ENCODE measurements around the gene SRD5A2. TPM values are rescaled to one million over a fixed set of nuclear protein-coding genes. Genes with fewer than 3 reads are reported as not detected.

The SRD5A2 gene
- total RNA-seq, 1 experiment from 2014 or later = not detected

DNA sequence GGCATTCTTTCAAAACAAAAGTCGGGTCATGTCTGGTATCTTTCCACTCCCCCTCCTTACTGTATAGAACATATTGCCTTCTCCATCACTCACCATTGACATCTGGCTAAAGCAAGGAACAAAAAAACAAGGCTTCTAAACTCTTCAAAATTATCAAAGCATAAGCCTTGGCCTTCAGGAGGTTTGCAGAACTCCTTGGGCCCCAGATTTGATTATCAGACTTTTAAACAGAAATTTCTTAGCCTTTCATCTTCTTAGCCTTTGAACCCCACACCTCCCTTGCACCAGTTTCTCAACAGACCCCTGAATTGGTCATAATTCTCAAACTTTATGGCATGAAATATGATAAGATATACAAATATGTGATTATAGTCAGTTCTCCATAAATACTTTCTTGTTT lies 106.4 kb downstream of the SRD5A2 start:
- no peak overlapping the region for H3K9ac ChIP-seq (ENCODE audit: low read length)
- no peak for ATAC-seq
- H4K20me1 ChIP-seq (ENCODE audit: insufficient read depth) = no peaks in the 10 kb centered on the region
- H2AFZ ChIP-seq (ENCODE audit: low read depth, low read length, poor library complexity, severe bottlenecking) = no peak overlapping the region
- no peak overlapping the region for H3K4me2 ChIP-seq (ENCODE audit: low read length)
- TF ChIP-seq, protein P1, sequence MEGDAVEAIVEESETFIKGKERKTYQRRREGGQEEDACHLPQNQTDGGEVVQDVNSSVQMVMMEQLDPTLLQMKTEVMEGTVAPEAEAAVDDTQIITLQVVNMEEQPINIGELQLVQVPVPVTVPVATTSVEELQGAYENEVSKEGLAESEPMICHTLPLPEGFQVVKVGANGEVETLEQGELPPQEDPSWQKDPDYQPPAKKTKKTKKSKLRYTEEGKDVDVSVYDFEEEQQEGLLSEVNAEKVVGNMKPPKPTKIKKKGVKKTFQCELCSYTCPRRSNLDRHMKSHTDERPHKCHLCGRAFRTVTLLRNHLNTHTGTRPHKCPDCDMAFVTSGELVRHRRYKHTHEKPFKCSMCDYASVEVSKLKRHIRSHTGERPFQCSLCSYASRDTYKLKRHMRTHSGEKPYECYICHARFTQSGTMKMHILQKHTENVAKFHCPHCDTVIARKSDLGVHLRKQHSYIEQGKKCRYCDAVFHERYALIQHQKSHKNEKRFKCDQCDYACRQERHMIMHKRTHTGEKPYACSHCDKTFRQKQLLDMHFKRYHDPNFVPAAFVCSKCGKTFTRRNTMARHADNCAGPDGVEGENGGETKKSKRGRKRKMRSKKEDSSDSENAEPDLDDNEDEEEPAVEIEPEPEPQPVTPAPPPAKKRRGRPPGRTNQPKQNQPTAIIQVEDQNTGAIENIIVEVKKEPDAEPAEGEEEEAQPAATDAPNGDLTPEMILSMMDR (IDR thresholded peaks at IDR 0.05 in 2 of 3, conservative IDR thresholded peaks at IDR 0.05 in 1 of 3; ENCODE audit: borderline replicate concordance in 1 of 3, insufficient read depth in 1 of 3, low read depth in 2 of 3, low read length in 2 of 3) = no peak
- TF ChIP-seq, protein P2, sequence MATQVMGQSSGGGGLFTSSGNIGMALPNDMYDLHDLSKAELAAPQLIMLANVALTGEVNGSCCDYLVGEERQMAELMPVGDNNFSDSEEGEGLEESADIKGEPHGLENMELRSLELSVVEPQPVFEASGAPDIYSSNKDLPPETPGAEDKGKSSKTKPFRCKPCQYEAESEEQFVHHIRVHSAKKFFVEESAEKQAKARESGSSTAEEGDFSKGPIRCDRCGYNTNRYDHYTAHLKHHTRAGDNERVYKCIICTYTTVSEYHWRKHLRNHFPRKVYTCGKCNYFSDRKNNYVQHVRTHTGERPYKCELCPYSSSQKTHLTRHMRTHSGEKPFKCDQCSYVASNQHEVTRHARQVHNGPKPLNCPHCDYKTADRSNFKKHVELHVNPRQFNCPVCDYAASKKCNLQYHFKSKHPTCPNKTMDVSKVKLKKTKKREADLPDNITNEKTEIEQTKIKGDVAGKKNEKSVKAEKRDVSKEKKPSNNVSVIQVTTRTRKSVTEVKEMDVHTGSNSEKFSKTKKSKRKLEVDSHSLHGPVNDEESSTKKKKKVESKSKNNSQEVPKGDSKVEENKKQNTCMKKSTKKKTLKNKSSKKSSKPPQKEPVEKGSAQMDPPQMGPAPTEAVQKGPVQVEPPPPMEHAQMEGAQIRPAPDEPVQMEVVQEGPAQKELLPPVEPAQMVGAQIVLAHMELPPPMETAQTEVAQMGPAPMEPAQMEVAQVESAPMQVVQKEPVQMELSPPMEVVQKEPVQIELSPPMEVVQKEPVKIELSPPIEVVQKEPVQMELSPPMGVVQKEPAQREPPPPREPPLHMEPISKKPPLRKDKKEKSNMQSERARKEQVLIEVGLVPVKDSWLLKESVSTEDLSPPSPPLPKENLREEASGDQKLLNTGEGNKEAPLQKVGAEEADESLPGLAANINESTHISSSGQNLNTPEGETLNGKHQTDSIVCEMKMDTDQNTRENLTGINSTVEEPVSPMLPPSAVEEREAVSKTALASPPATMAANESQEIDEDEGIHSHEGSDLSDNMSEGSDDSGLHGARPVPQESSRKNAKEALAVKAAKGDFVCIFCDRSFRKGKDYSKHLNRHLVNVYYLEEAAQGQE (IDR thresholded peaks at IDR 0.05; ENCODE audit: low read depth) = no peak
- TF ChIP-seq, protein P3, sequence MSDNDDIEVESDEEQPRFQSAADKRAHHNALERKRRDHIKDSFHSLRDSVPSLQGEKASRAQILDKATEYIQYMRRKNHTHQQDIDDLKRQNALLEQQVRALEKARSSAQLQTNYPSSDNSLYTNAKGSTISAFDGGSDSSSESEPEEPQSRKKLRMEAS (IDR thresholded peaks at IDR 0.05) = no peak
- TF ChIP-seq EZH2phosphoT487 (IDR thresholded peaks at IDR 0.05; ENCODE audit: borderline replicate concordance) (no peak), SRF (IDR thresholded peaks at IDR 0.05; ENCODE audit: low read depth) (no peak), POLR2A (IDR thresholded peaks at IDR 0.05; ENCODE audit: borderline replicate concordance, extremely low read depth, insufficient read depth, insufficient read length) (no peak), CEBPB (IDR thresholded peaks at IDR 0.05; ENCODE audit: low read depth) (no peak), JUND (IDR thresholded peaks at IDR 0.05) (no peak), ZFX (IDR thresholded peaks at IDR 0.05) (no peak), POLR2AphosphoS5 (IDR thresholded peaks at IDR 0.05; ENCODE audit: low read depth, low read length) (no peak), CBX3 (IDR thresholded peaks at IDR 0.05; ENCODE audit: low read depth) (no peak), TCF7L2 (IDR thresholded peaks at IDR 0.05; ENCODE audit: borderline replicate concordance, extremely low read depth, insufficient read depth, insufficient read length) (no peak), EZH2 (IDR thresholded peaks at IDR 0.05) (no peak), ZNF274 (IDR thresholded peaks at IDR 0.05; ENCODE audit: low read depth, low read length) (no peak), EGR1 (IDR thresholded peaks at IDR 0.05; ENCODE audit: low read depth) (no peak), SIN3A (IDR thresholded peaks at IDR 0.05; ENCODE audit: low read depth) (no peak), SP1 (IDR thresholded peaks at IDR 0.05; ENCODE audit: low read depth) (no peak), FOSL1 (IDR thresholded peaks at IDR 0.05; ENCODE audit: low read depth) (no peak)
- TF ChIP-seq, protein P4, sequence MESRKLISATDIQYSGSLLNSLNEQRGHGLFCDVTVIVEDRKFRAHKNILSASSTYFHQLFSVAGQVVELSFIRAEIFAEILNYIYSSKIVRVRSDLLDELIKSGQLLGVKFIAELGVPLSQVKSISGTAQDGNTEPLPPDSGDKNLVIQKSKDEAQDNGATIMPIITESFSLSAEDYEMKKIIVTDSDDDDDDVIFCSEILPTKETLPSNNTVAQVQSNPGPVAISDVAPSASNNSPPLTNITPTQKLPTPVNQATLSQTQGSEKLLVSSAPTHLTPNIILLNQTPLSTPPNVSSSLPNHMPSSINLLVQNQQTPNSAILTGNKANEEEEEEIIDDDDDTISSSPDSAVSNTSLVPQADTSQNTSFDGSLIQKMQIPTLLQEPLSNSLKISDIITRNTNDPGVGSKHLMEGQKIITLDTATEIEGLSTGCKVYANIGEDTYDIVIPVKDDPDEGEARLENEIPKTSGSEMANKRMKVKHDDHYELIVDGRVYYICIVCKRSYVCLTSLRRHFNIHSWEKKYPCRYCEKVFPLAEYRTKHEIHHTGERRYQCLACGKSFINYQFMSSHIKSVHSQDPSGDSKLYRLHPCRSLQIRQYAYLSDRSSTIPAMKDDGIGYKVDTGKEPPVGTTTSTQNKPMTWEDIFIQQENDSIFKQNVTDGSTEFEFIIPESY (IDR thresholded peaks at IDR 0.05; ENCODE audit: extremely low read depth, insufficient replicate concordance, low read length) = no peak
- TF ChIP-seq, protein P5, sequence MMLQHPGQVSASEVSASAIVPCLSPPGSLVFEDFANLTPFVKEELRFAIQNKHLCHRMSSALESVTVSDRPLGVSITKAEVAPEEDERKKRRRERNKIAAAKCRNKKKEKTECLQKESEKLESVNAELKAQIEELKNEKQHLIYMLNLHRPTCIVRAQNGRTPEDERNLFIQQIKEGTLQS (IDR thresholded peaks at IDR 0.05) = no peak
- DNase-seq (ENCODE audit: low read depth, low spot score) = no peak
- no TSS peak for BruUV-seq (replicated peaks)
- H3K27me3 ChIP-seq (ENCODE audit: insufficient read depth, low read length) = peaks cover 43% of the 10 kb centered on the region
- no peaks in the 10 kb centered on the region for H3K79me2 ChIP-seq (ENCODE audit: insufficient read depth, low read length)
- ChIA-PET RAD21 (ENCODE audit: low non-redundant PET in 1 of 2, low total read pairs in 2 of 2, uncharacterized antibody in 2 of 2, unreplicated experiment in 2 of 2) (no interaction called here), POLR2A (no interaction called here), CTCF (no interaction called here)
- H3K9me2 ChIP-seq (ENCODE audit: insufficient read depth) = no peaks in the 10 kb centered on the region
- H3K27ac ChIP-seq (ENCODE audit: low read depth, low read length) = no peak overlapping the region
- H3K9me3 ChIP-seq (ENCODE audit: control insufficient read depth in 1 of 2, insufficient read depth in 1 of 2, low read depth in 1 of 2, low read length in 2 of 2) = no peaks in the 10 kb centered on the region
- H3K4me3 ChIP-seq (replicated peaks in 1 of 2; ENCODE audit: low read depth in 1 of 2, low read length in 2 of 2) = no peak overlapping the region
- H3K4me1 ChIP-seq (ENCODE audit: control insufficient read depth in 1 of 2, insufficient read depth in 2 of 2, low read length in 2 of 2) = no peaks in the 10 kb centered on the region
- H3K36me3 ChIP-seq (ENCODE audit: control insufficient read depth in 1 of 2, insufficient read depth in 2 of 2, low read length in 2 of 2) = no peaks in the 10 kb centered on the region
- intact Hi-C loops (cut with micrococcal nuclease) = no loop called here

Measured in HCT116 (cell line).